Stimulated activated CD4-positive, alpha-beta T cell treated with anti-CD3 and anti-CD28 coated beads, TNF-alpha, amount 100 ng/mL, for 4 hours (primary cell): ENCODE measurements around the gene ESCO1.
"Not testable (repeated sequence)": the region's sequence is repeated elsewhere in the genome, so short reads cannot be mapped to it uniquely, and the experiment has no call there.

Experiments
- DNase-seq, 3 experiments: peaks; one replicate each; pipeline ENCODE4 v3.0.0-alpha.2; 2020; ENCODE audit warnings: low read depth in 3 of 3

The ESCO1 gene

GRCh38 chr18:21593540-21594257 is 6.8 kb downstream of the ESCO1 start:
- no peak for DNase-seq

DNA sequence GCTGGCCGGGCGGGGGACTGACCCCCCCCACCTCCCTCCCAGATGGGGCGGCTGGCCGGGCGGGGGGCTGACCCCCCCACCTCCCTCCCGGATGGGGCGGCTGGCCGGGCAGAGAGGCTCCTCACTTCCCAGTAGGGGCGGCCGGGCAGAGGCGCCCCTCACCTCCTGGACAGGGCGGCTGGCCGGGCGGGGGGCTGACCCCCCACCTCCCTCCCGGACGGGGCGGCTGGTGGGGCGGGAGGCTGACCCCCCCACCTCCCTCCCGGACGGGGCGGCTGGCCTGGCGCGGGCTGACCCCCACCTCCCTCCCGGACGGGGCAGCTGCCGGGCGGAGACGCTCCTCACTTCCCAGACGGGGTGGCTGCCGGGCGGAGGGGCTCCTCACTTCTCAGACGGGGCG is 8.1 kb downstream of the ESCO1 start:
- not testable (repeated sequence) for DNase-seq

- no peak for DNase-seq
Measured at GRCh38 chr18:21584391-21584790, 16.1 kb downstream of the ESCO1 start.

GRCh38 chr18:21575656-21576055 is 24.8 kb downstream of the ESCO1 start:
- no peak for DNase-seq

DNA sequence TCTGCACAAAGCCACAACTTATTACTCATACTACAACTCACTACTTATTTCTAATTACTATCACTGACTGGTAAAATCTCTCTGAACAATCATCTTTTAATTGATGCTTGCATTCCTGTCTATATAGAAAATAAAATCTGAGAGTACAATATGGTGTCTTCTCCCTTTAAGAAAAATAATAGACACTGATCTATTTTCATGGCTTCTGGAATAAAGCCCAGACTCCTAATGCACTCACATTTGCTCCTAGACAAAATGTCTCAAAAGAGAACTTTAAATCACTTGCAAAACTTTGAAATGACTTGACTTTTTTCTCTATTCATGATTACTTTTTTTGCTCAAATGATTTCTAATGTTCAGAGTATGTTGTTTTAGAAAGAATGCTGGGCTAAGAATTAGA is 28.7 kb downstream of the ESCO1 start:
- no peak for DNase-seq

- no peak for DNase-seq
Measured at GRCh38 chr18:21559195-21559594, 41.3 kb downstream of the ESCO1 start.

- DNase-seq: no peak
Measured at GRCh38 chr18:21557607-21558253, 42.8 kb downstream of the ESCO1 start.

- no peak for DNase-seq
Measured at GRCh38 chr18:21550510-21550970, 50.0 kb downstream of the ESCO1 start.

DNA sequence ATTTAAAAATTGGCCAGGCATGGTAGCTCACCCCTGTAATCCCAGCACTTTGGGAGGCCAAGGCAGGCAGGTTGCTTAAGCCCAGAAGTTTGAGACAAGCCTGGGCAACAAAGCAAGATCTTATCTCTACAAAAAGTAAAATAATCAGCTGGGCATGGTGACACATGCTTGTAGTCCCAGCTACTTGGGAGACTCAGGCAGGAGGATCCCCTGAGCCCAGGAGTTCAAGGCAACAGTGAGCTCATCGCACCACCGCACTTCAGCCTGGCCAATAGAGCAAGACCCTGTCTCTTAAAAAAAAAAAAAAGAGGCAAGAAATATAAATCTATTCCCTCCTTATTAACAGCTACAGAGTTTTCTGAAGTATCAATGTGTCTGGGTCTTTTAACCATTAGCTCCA is 51.9 kb downstream of the ESCO1 start:
- no peak for DNase-seq

- DNase-seq: no peak
Measured at GRCh38 chr18:21546423-21546822, 54.1 kb downstream of the ESCO1 start.

GRCh38 chr18:21538230-21538629 is 62.3 kb downstream of the ESCO1 start:
- no peak for DNase-seq

- no peak for DNase-seq
Measured at GRCh38 chr18:21534327-21534726, 66.2 kb downstream of the ESCO1 start.

- no peak for DNase-seq
Measured at GRCh38 chr18:21526463-21526862, 74.0 kb downstream of the ESCO1 start.

DNA sequence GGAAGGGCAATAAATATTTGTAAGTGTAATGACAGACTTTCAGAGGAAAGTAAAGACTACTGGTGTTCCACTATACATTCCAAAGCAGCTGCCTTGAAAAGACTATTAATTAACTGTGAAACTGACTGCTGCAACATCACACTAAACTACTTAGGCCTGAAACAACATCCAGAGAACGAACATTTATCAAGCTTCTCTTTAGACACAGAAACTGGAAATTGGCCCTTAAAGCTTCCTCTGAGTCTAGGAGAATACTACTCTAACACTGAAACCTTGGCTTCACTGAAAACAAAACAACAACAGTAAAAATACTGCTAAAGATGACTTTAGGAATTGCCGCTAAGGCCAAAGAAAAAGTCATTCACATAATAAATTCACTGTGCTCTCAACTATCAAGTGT is 74.6 kb downstream of the ESCO1 start:
- DNase-seq: no peak

- DNase-seq: no peak
Measured at GRCh38 chr18:21522530-21522929, 78.0 kb downstream of the ESCO1 start.

GRCh38 chr18:21513741-21514140 is 86.8 kb downstream of the ESCO1 start:
- DNase-seq: no peak

- DNase-seq: no peak
Measured at GRCh38 chr18:21513292-21513691, 87.2 kb downstream of the ESCO1 start.

GRCh38 chr18:21509062-21509461 is 91.4 kb downstream of the ESCO1 start:
- no peak for DNase-seq

GRCh38 chr18:21507913-21508701 is 92.4 kb downstream of the ESCO1 start:
- no peak for DNase-seq

DNA sequence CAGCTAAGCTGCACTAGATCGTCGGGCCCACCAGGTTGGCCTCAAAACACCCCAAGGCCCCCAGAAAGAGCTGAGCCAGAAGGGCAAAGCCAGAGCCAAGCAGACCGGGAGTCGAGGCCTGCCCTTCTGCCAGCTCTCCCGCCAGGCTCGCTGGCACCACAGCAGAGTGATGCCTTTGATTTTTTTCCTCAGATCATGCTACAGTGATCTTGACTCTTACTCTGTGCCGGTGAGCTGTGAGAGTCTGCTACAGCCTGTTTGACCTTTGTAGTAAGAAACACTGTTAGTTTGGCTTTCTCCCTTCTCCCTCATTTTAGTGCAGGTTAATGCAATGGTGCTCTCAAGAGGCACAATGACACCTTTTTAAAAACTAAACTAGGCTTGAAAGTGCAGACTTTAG is 97.8 kb downstream of the ESCO1 start:
- DNase-seq: no peak

GRCh38 chr18:21499997-21500396 is 100.5 kb downstream of the ESCO1 start:
- DNase-seq: no peak

GRCh38 chr18:21496277-21496835 is 104.1 kb downstream of the ESCO1 start:
- DNase-seq: no peak
